Placental pericyte (primary cell): Measurements from ENCODE around the gene ANKRD11. TPM values are rescaled to one million over a fixed set of nuclear protein-coding genes. Genes with fewer than 3 reads are reported as not detected.

Experiments
- small RNA-seq: library from RNA; depleted of rRNA; stranded (forward); fragments of <200 nt; gene quantifications from one replicate; pipeline ENCODE3, GENCODE V24; 2012; ENCODE audit warnings: low replicate concordance
- total RNA-seq: library from RNA; depleted of rRNA; stranded (reverse); fragments of >200 nt; gene quantifications from 2 replicates; pipeline ENCODE4 v1.2.3, GENCODE V29; 2012

The ANKRD11 gene
- 101 and 130 TPM in 2 replicates for total RNA-seq

DNA sequence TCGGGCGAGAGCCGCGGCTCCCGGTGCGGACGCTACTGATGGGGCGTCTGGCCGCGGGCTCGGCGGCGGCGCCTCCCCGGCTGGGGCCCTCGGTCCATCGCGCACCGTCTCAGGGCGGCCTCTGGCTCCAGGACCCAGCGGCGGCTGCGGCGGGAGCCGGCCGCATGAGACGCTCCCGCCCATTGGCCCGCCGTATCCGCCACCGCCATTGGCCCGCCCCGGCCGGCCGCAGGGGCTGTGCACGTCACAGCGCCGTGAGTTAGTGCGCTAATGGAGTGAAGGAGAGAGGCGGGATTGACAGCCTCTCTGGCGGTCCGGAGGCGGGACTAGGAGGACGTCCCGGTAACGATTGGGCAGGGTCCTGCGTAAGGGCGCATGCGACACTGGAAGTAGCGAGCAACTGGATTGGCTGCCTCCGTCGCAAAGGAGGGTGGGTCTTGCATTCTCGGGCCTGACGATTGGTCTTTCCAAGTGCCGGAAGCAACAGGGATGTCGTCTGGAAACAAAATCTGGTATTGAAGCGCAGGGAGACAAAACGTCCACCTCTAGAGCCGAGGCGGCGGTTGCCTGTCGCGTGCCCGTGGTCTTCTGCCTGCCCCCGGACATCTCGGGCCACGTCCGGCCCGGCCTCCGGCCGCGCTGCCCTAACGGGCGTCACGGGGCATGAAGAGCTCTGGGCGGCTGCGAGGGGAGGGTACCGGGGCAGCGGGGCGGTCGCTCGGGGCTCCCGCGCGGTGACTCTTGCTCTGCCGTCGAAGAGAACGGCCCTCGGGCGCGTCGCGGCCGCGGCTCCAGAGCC, at the start of gene ANKRD11:
Gene ANKRD11, minus strand, starts transcription at position 123 of the 799 bp plus-strand sequence. CDS start 173,542 bp downstream, outside the sequence.

DNA sequence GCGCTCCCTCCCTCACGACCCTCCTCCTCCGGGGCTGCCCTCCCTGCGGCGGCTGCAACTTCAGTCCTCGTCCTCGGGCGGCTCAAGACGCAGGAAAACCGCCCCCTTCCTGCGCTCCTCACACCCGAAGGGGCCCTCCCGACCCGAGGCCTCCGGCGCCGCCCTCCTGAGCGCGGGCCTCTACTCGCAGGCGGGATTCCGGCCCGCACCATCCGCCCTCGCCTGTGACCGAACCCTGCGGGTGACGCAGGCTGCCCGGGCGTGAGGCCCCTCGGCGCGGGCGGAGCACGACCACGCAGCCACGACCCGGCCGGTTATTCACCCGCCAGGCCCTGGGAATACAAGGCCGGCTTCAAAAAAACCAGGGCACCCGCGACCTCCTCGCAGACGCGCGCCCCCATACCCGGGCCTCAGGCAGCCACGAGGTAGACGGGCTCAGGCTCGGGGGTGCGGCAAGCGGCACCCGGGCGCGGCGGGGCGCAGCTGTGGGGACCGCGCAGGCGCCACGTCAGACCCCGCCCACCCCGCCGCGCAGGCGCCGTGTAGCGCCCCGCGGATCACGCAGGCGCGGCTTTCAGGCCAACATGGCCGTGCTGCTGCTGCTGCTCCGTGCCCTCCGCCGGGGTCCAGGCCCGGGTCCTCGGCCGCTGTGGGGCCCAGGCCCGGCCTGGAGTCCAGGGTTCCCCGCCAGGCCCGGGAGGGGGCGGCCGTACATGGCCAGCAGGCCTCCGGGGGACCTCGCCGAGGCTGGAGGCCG, 17.7 kb upstream of the ANKRD11 start, which contains the start of gene SPG7:
Gene SPG7, plus strand, starts transcription at position 570 of the 757 bp plus-strand sequence. Its CDS starts 15 bp downstream, at position 585.

Small RNA genes within 50 kb of the gene (small RNA-seq; reads per million reads assigned to genes)
- gene RNU6-430P = not detected

Other genes starting within 250 kb of the ANKRD11 start
- gene SPG7, start 17.8 kb upstream of the ANKRD11 start, total RNA-seq = 58.9 and 134 TPM in 2 replicates
- 1,853 and 3,370 TPM in 2 replicates for gene RPL13, start 70.1 kb upstream of the ANKRD11 start, total RNA-seq
- gene CPNE7, start 85.2 kb upstream of the ANKRD11 start, total RNA-seq = 25.6 and 44.9 TPM in 2 replicates
- gene DPEP1, start 123.1 kb upstream of the ANKRD11 start, total RNA-seq = 0.88 TPM in 1 of 2 replicates, not detected in the other
- 125 and 137 TPM in 2 replicates for gene CHMP1A, start 167.1 kb upstream of the ANKRD11 start, total RNA-seq
- gene SPATA33, start 167.3 kb upstream of the ANKRD11 start, total RNA-seq = 2.4 and 5.6 TPM in 2 replicates
- 34.4 and 53.1 TPM in 2 replicates for gene CDK10, start 196.1 kb upstream of the ANKRD11 start, total RNA-seq
- gene SPATA2L, start 211.1 kb upstream of the ANKRD11 start, total RNA-seq = 19.8 and 20.4 TPM in 2 replicates
- gene VPS9D1, start 230.3 kb upstream of the ANKRD11 start, total RNA-seq = 12.7 and 16.4 TPM in 2 replicates
- gene ZNF276, start 231.0 kb upstream of the ANKRD11 start, total RNA-seq = 16.9 and 18.9 TPM in 2 replicates